Stimulated activated CD4-positive, alpha-beta T cell treated with anti-CD3 and anti-CD28 coated beads, Interleukin-2, amount 100 ng/mL, for 4 hours (primary cell): ENCODE results near the gene ZDHHC13.
"Not testable (repeated sequence)": the region's sequence is repeated elsewhere in the genome, so short reads cannot be mapped to it uniquely, and the experiment has no call there.

ENCODE experiments used
- DNase-seq: peaks from one replicate; pipeline ENCODE4 v3.0.0-alpha.2; 2020; ENCODE audit warnings: low read depth

The ZDHHC13 gene

GRCh38 chr11:19099093-19099492 is 17.9 kb upstream of the ZDHHC13 start:
- no peak for DNase-seq

- no peak for DNase-seq
Observed at GRCh38 chr11:19100885-19101284, 16.1 kb upstream of the ZDHHC13 start.

GRCh38 chr11:19101796-19102520 is 15.0 kb upstream of the ZDHHC13 start:
- DNase-seq, result no peak

GRCh38 chr11:19102521-19102900 is 14.5 kb upstream of the ZDHHC13 start:
- no peak for DNase-seq

- DNase-seq, result no peak
Observed at GRCh38 chr11:19105011-19105410, 12.0 kb upstream of the ZDHHC13 start.

GRCh38 chr11:19107125-19107524 is 9.8 kb upstream of the ZDHHC13 start:
- no peak for DNase-seq

GRCh38 chr11:19110295-19110694 is 6.7 kb upstream of the ZDHHC13 start:
- DNase-seq, result no peak

GRCh38 chr11:19111809-19112208 is 5.2 kb upstream of the ZDHHC13 start:
- DNase-seq, result no peak

- DNase-seq, result no peak
Observed at GRCh38 chr11:19116276-19116970, 545 bp upstream of the ZDHHC13 start.

- no peak for DNase-seq
Observed at GRCh38 chr11:19117760-19118097, 761 bp downstream of the ZDHHC13 start.

- DNase-seq, result no peak
Observed at GRCh38 chr11:19121646-19122045, 4.7 kb downstream of the ZDHHC13 start.

GRCh38 chr11:19122960-19123615 is 6.1 kb downstream of the ZDHHC13 start:
- no peak for DNase-seq

GRCh38 chr11:19126562-19127325 is 9.8 kb downstream of the ZDHHC13 start:
- DNase-seq, result not testable (repeated sequence)

GRCh38 chr11:19134004-19134403 is 17.0 kb downstream of the ZDHHC13 start:
- DNase-seq, result no peak

- DNase-seq, result not testable (repeated sequence)
Observed at GRCh38 chr11:19136884-19137283, 19.9 kb downstream of the ZDHHC13 start.

GRCh38 chr11:19145319-19145718 is 28.4 kb downstream of the ZDHHC13 start:
- no peak for DNase-seq

- DNase-seq, result no peak
Observed at GRCh38 chr11:19156892-19157291, 39.9 kb downstream of the ZDHHC13 start.

GRCh38 chr11:19160847-19161246 is 43.9 kb downstream of the ZDHHC13 start:
- DNase-seq, result no peak

- DNase-seq, result no peak
Observed at GRCh38 chr11:19161651-19162050, 44.7 kb downstream of the ZDHHC13 start.

GRCh38 chr11:19162951-19163505 is 46.1 kb downstream of the ZDHHC13 start:
- DNase-seq, result no peak

- DNase-seq, result no peak
Observed at GRCh38 chr11:19163617-19164016, 46.6 kb downstream of the ZDHHC13 start.

- no peak for DNase-seq
Observed at GRCh38 chr11:19164230-19164855, 47.4 kb downstream of the ZDHHC13 start.
